Glutamatergic neuron (in vitro differentiated cells): Measurements from ENCODE around the gene MYO18B. TPM values are rescaled to one million over a fixed set of nuclear protein-coding genes. Genes with fewer than 3 reads are reported as not detected.

ENCODE experiments used
- DNase-seq: peaks from one replicate; pipeline ENCODE4 v3.0.0; 2022
- H3K27ac Mint-ChIP-seq: one replicate; pipeline ENCODE4 v1.8.0; 2020; ENCODE audit warnings: mild to moderate bottlenecking, mixed read lengths, inconsistent platforms; ENCODE audit not compliant: unreplicated experiment
- H3K27me3 Mint-ChIP-seq: one replicate; pipeline ENCODE4 v1.8.0; 2020; ENCODE audit warnings: mild to moderate bottlenecking, moderate library complexity, mixed read lengths, inconsistent platforms; ENCODE audit not compliant: unreplicated experiment
- H3K36me3 Mint-ChIP-seq: one replicate; pipeline ENCODE4 v1.8.0; 2020; ENCODE audit warnings: mild to moderate bottlenecking, mixed read lengths, inconsistent platforms; ENCODE audit not compliant: unreplicated experiment
- H3K4me1 Mint-ChIP-seq: one replicate; pipeline ENCODE4 v1.8.0; 2020; ENCODE audit warnings: mild to moderate bottlenecking, low read depth, mixed read lengths, inconsistent platforms; ENCODE audit not compliant: unreplicated experiment
- H3K4me3 Mint-ChIP-seq: one replicate; pipeline ENCODE4 v1.8.0; 2020; ENCODE audit warnings: mild to moderate bottlenecking, mixed read lengths, inconsistent platforms; ENCODE audit not compliant: unreplicated experiment
- H3K9me3 Mint-ChIP-seq: one replicate; pipeline ENCODE4 v1.8.0; 2020; ENCODE audit warnings: mild to moderate bottlenecking, moderate library complexity, mixed read lengths, inconsistent platforms; ENCODE audit not compliant: unreplicated experiment
- CTCF ChIP-seq: fragments of 200-600 bp; sonication (generic); IDR thresholded peaks from one replicate; pipeline ENCODE4 v1.5.0; 2021; ENCODE audit not compliant: partially characterized antibody, unreplicated experiment
- total RNA-seq: library from RNA; stranded (reverse); fragmentation: NEBNext Ultra II Directional; extraction: Animal tissue kit (Norgen Biotek cat#: 25700); gene quantifications from one replicate; pipeline ENCODE4 v1.2.1, GENCODE V29; 2021; ENCODE audit not compliant: unreplicated experiment

Gene MYO18B
- total RNA-seq, 1 donor from 2014 or later = 0.25 TPM

GRCh38 chr22:25909614-25910387 is 167.8 kb downstream of the MYO18B start:
- no peak for TF ChIP-seq CTCF
- H3K4me1 Mint-ChIP-seq = peaks cover 8% of the 10 kb centered on the region
- H3K4me3 Mint-ChIP-seq = no peak overlapping the region
- H3K27me3 Mint-ChIP-seq = peaks cover 4% of the 10 kb centered on the region
- H3K9me3 Mint-ChIP-seq = peaks cover 8% of the 10 kb centered on the region
- no peak overlapping the region for H3K27ac Mint-ChIP-seq
- H3K36me3 Mint-ChIP-seq = peaks cover 4% of the 10 kb centered on the region
- DNase-seq = no peak

GRCh38 chr22:25911243-25911972 is 169.4 kb downstream of the MYO18B start:
- Mint-ChIP-seq H3K4me3 (no peak overlapping the region), H3K36me3 (peaks cover 3% of the 10 kb centered on the region), H3K4me1 (peaks cover 8% of the 10 kb centered on the region), H3K27ac (no peak overlapping the region), H3K9me3 (peaks cover 4% of the 10 kb centered on the region), H3K27me3 (peaks cover 4% of the 10 kb centered on the region)
- no peak for TF ChIP-seq CTCF
- no peak for DNase-seq

DNA sequence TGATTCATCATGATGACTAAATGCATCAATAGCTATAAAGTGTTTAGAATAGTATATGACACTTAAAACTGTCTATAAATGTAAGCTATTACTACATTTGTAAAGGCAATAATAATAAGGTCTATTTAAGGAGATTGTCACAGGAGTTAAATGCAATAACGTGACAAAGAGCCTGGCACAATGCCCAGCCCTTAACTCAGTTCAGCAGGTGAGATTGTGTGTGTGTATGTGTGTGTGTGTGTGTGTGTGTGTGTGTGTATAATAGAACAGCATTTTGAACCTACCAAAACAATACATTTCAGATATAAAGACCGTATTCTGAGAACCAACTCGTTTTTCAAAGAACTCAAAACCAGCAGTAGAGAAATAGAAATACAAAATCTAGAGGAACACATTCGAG is 177.5 kb downstream of the MYO18B start:
- no peak for DNase-seq
- H3K27ac Mint-ChIP-seq = no peak overlapping the region
- peaks cover 5% of the 10 kb centered on the region for H3K36me3 Mint-ChIP-seq
- no peak for TF ChIP-seq CTCF
- H3K4me3 Mint-ChIP-seq = no peak overlapping the region
- peaks cover 3% of the 10 kb centered on the region for H3K9me3 Mint-ChIP-seq
- H3K27me3 Mint-ChIP-seq = peaks cover 4% of the 10 kb centered on the region
- peaks cover 6% of the 10 kb centered on the region for H3K4me1 Mint-ChIP-seq

DNA sequence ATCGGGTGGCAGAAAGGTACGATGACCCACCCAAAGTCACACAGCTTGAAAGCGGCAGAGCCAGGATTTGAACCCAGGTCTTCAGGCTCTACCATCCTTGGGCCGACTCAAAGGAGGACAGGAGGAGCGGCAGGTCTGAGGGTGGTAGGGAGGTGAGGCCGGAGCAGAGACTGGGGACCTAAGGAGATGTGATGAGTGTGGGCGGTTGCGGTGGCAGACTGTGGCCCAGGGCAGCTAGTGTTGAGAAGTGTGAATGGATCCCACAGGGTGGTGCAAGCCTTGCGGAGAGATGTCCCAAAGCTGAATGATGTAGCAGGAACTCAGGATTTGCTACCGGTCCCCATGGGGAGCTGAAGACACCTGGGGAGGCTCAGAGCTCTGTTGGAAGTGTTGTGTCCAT is 180.2 kb downstream of the MYO18B start:
- Mint-ChIP-seq H3K27me3 (peaks cover 4% of the 10 kb centered on the region), H3K36me3 (peaks cover 5% of the 10 kb centered on the region), H3K4me3 (no peak overlapping the region), H3K27ac (no peak overlapping the region), H3K9me3 (peaks cover 3% of the 10 kb centered on the region), H3K4me1 (peaks cover 6% of the 10 kb centered on the region)
- TF ChIP-seq CTCF = no peak
- no peak for DNase-seq

DNA sequence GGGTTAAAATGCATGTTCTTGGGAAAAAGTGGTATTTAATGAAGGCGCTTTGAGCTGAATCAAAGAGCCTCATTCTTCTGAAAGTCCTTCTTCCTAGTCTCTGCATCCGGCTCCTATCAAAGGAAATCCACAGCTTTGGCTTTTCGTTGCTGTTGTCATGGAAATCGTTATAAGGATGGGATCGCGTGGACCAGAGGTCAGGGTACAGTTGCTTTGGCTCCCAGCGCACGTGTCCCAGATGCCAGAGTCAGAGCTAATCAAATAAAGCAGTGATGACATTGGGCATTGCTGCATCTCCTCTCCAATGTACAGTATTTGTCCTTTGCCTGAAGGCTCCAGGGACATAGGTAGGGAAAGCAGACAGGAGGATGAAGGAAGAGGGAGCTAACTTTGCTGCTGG is 181.9 kb downstream of the MYO18B start:
- Mint-ChIP-seq H3K27me3 (peaks cover 7% of the 10 kb centered on the region), H3K4me3 (no peak overlapping the region), H3K27ac (no peak overlapping the region), H3K36me3 (peaks cover 5% of the 10 kb centered on the region), H3K9me3 (peaks cover 7% of the 10 kb centered on the region), H3K4me1 (peaks cover 6% of the 10 kb centered on the region)
- no peak for TF ChIP-seq CTCF
- DNase-seq = no peak
